HL-60/S4 treated with retinoic acid at 250 ng/mL for 4 days and 3 days (cell line): ENCODE data around the gene DRC3.
"Not testable (repeated sequence)": the region's sequence is repeated elsewhere in the genome, so short reads cannot be mapped to it uniquely, and the experiment has no call there.

Experiments
- in situ Hi-C: fragments of 300-500 bp; cut with MboI; formaldehyde crosslinking; loops from 2 replicates; pipeline ENCODE4 v1.7.0; 2022; ENCODE audit warnings: low sequenced_read_pairs

Gene DRC3

GRCh38 chr17:17990282-17990681 lies 17.6 kb downstream of the DRC3 start:
- in situ Hi-C loops, result no loop called here

- in situ Hi-C loops, result no loop called here
Observed at GRCh38 chr17:17993366-17993765, 20.7 kb downstream of the DRC3 start.

DNA sequence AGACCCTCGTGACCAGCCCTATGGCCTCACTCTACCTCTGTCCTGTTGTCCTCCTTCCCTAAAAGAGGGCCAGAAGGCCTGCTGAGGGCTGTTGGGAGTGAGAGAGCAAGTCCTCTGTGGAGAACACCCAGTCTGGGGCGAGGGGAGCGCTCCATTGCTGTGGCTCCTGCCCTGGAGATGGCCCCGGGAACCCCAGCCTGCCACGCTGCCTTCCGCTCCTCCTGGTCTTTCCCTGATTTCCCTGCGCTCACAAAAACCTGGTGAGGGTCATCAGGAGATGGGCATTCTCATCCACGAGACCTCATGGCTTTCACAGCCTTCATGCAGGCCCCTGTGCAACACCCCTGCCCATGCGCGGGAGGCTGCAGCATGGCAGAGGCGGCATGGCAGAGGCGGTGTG lies 21.2 kb downstream of the DRC3 start:
- in situ Hi-C loops, result no loop called here

- in situ Hi-C loops, result no loop called here
Observed at GRCh38 chr17:17994271-17995069, 21.8 kb downstream of the DRC3 start.

DNA sequence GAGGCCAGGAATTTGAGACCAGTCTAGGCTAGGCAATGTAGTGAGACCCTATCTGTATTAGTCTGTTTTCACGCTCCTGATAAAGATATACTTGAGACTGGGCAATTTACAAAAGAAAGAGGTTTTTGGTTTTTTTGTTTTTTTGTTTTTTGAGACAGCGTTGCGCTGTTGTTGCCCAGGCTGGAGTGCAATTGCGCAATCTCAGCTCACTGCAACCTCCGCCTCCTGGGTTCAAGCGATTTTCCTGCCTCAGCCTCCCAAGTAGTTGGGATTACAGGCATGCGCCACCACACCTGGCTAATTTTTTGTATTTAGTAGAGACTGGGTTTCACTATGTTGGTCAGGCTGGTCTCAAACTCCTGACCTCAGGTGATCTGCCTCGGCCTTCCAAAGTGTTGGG lies 23.2 kb downstream of the DRC3 start:
- in situ Hi-C loops, result not testable (repeated sequence)

- in situ Hi-C loops, result no loop called here
Observed at GRCh38 chr17:17998934-17999333, 26.3 kb downstream of the DRC3 start.

GRCh38 chr17:17999364-18000029 lies 26.8 kb downstream of the DRC3 start:
- in situ Hi-C loops, result no loop called here

GRCh38 chr17:18000030-18000408 lies 27.4 kb downstream of the DRC3 start:
- in situ Hi-C loops, result no loop called here

- in situ Hi-C loops, result no loop called here
Observed at GRCh38 chr17:18002171-18002570, 29.5 kb downstream of the DRC3 start.

GRCh38 chr17:18004345-18004744 lies 31.7 kb downstream of the DRC3 start:
- in situ Hi-C loops, result no loop called here

DNA sequence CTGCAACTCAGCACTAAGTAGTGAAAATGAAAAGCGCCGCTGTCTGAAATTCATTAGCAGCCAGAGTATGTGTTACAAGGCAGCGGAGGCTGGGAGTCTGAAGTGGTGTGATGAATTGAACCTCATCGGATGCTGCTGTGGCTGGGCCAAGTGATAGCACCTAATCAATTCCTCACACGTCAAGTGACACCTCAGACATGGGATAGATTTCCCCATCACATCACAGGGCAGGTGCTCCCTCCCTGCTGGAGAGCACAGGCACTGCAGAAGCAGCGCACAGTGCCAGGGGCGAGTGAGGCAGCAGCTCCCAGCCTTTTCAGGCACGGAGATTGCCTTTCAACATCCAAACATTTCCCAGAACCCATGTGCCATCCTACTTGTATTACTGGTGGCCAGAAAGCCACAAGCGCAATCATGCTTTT lies 32.2 kb downstream of the DRC3 start:
- in situ Hi-C loops, result no loop called here

DNA sequence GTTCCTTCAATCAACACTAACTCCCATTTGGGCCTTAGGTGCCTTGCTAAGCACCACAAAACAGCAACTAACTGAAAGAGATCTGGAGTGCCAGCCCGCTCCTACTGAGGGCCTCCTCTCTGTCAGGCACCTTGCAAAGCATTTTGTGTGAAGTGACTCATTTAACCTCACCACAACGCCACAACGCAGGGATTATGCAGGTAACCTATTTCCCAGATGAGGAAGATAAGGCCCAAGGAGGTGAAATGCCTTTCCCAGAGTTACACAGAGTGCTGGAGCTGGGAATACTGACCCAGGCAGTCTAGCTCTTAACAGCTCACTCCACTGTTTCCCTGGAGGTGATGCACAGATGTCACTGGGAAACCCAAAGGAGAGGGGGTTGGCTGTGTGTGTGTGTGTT lies 32.8 kb downstream of the DRC3 start:
- in situ Hi-C loops, result no loop called here

GRCh38 chr17:18006495-18007239 lies 34.0 kb downstream of the DRC3 start:
- in situ Hi-C loops, result no loop called here

GRCh38 chr17:18008496-18009268 lies 36.0 kb downstream of the DRC3 start:
- in situ Hi-C loops, result no loop called here

GRCh38 chr17:18009609-18010420 lies 37.2 kb downstream of the DRC3 start:
- in situ Hi-C loops, result no loop called here

DNA sequence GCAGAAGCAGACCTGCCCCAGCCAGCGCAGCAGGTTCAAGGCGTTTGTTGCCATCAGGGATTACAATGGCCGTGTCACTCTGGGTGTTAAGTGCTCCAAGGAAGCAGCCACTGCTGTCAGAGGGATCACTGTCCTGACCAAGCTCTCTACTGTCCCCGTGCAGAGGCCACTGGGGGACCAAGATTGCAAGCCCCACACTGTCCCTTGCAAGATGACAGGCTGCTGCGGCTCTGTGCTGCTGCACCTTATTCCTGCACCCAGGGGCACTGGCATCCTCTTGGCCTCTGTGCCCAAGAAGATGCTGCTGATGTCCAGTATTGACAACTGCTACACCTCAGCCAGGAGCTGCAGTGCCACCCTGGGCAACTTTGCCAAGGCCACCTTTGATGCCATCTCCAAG lies 38.6 kb downstream of the DRC3 start:
- in situ Hi-C loops, result no loop called here

DNA sequence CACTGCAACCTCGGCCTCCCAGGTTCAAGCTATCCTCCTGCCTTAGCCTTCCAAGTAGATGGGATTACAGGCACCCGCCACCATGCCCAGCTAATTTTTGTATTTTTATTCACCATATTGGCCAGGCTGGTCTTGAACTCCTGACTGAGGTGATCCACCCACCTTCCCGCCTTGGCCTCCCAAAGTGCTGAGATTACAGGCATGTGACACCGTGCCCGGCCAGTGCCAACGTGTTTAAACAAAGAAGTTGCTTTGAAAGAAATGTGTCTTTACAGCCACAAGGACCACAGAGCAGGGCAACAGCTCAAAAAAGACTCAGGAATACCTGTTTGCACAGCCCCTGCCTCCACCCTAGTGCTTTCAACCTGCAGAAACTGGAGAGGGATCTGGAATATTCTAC lies 41.3 kb downstream of the DRC3 start:
- in situ Hi-C loops, result no loop called here

- in situ Hi-C loops, result no loop called here
Observed at GRCh38 chr17:18015593-18015992, 42.9 kb downstream of the DRC3 start.

- in situ Hi-C loops, result no loop called here
Observed at GRCh38 chr17:18016426-18016825, 43.8 kb downstream of the DRC3 start.

DNA sequence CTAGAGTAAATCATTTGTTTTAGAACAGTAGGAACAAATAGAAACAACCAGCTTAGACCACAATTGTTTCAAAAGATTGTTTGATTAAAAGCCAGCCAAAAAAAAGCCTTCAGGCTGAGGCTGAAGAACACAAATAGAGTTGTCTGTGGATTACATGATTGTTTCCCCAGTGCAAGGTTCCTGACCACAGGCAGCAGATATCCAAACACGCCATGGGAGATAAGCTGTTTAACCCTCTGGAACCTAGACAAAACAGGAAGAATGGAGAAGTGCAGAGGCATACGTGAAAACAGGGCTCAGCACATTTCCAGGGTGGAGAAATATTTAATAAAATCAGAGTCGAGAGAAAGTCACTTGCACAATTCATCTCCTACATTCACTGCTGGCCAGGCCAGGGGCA lies 45.3 kb downstream of the DRC3 start:
- in situ Hi-C loops, result no loop called here
